Astrocyte (in vitro differentiated cells and primary cell): ENCODE results near the gene CACNA1B.

Experiments used
- CTCF ChIP-seq: IDR thresholded peaks from 2 replicates; pipeline ENCODE4 v1.5.1; 2011; ENCODE audit warnings: low read depth, mild to moderate bottlenecking, inconsistent platforms, low read length, moderate library complexity; ENCODE audit not compliant: insufficient read depth
- EZH2 ChIP-seq: IDR thresholded peaks from 2 replicates; pipeline ENCODE4 v1.6.1; 2012; ENCODE audit warnings: mild to moderate bottlenecking, low read length, inconsistent platforms; ENCODE audit not compliant: insufficient read depth

DNA sequence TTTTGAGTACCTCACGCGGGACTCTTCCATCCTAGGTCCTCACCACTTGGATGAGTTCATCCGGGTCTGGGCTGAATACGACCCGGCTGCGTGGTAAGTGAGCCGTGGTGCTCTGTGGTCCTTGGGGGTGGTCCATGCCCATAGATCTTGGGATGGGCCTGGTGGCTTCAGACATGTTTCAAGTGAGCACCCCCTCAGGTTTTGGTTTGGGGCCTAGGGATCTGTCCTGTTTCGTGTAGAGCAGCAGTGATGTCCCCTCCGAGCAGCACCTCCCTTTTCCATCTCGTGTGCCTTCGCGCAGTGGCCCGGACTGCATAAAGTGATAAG is 218.9 kb downstream of the CACNA1B start:
- TF ChIP-seq CTCF (no peak), EZH2 (no peak)
